HCT116 (cell line): ENCODE results near the gene MORN1. TPM values are rescaled to one million over a fixed set of nuclear protein-coding genes. Genes with fewer than 3 reads are reported as not detected.

Source experiments
- ATAC-seq: fragments of 200-7000 bp; cut with Tn5 transposase; 2 replicates; pipeline ENCODE4 v1.9.1; 2020; ENCODE audit warnings: mild to moderate bottlenecking, moderate library complexity
- BruUV-seq: library from RNA; stranded (reverse); fragments of 400-500 nt; replicated peaks from 2 replicates; lab custom pipeline; 2021; lab: Mats Ljungman, UMichigan
- CTCF ChIA-PET: fragments of 300-600 bp; sonication (Branson Sonifier 250); formaldehyde crosslinking; loops from one replicate; lab custom pipeline; 2021; ENCODE audit warnings: antibody characterized with exemption; lab: Charles Lee
- POLR2A ChIA-PET: fragments of 300-600, 350-600 bp; sonication (Branson Sonifier 250); formaldehyde crosslinking; loops from one replicate; lab custom pipeline; 2021; ENCODE audit warnings: antibody characterized with exemption; lab: Charles Lee
- RAD21 ChIA-PET, 2 experiments: fragments of 300-600 bp; sonication (Branson Sonifier 250); formaldehyde crosslinking; loops; one replicate each; lab custom pipeline; 2023; ENCODE audit warnings: low total read pairs in 2 of 2; ENCODE audit not compliant: uncharacterized antibody in 2 of 2, unreplicated experiment in 2 of 2, low non-redundant PET in 1 of 2; lab: Charles Lee
- DNase-seq: peaks from one replicate; pipeline ENCODE4 v3.0.0-alpha.2; 2010; ENCODE audit warnings: low read depth, low spot score
- H2AFZ ChIP-seq: fragments of 200-600 bp; shearing (Covaris generic), sonication (generic); 2 replicates; pipeline ENCODE4 v1.6.1; 2017; ENCODE audit warnings: low read depth, mixed run types, mixed read lengths, antibody characterized with exemption, low read length; ENCODE audit not compliant: poor library complexity, severe bottlenecking
- H3K27ac ChIP-seq: 2 replicates; pipeline ENCODE4 v1.5.1; 2012; ENCODE audit warnings: low read depth, low read length
- H3K27me3 ChIP-seq: fragments of 200-600 bp; sonication (generic); 2 replicates; pipeline ENCODE4 v1.6.1; 2016; ENCODE audit warnings: mixed run types, low read length, mixed read lengths; ENCODE audit not compliant: insufficient read depth
- H3K36me3 ChIP-seq, 2 experiments: fragments of 200-500 bp in 1 of 2; fragments of 200-600 bp in 1 of 2; sonication (Bioruptor generic) in 1 of 2; sonication (generic) in 1 of 2; 2 replicates each; pipeline versions ENCODE4 v1.5.1 to v1.6.1; 2014 to 2016; ENCODE audit warnings: low read length in 2 of 2, inconsistent platforms in 1 of 2, mixed read lengths in 1 of 2, mixed run types in 1 of 2; ENCODE audit not compliant: insufficient read depth in 2 of 2, control insufficient read depth in 1 of 2
- H3K4me1 ChIP-seq, 2 experiments: fragments of 200-600 bp in 1 of 2; sonication (generic) in 1 of 2; 2 replicates each; pipeline versions ENCODE4 v1.5.1 to v1.6.1; 2012 to 2017; ENCODE audit warnings: low read length in 2 of 2, inconsistent platforms in 1 of 2, mild to moderate bottlenecking in 1 of 2, mixed read lengths in 1 of 2, mixed run types in 1 of 2, moderate library complexity in 1 of 2; ENCODE audit not compliant: insufficient read depth in 2 of 2, control insufficient read depth in 1 of 2
- H3K4me2 ChIP-seq: fragments of 200-600 bp; sonication (generic); 2 replicates; pipeline ENCODE4 v1.6.1; 2017; ENCODE audit warnings: mixed run types, low read length, mixed read lengths
- H3K4me3 ChIP-seq, 2 experiments: fragments of 200-600 bp in 1 of 2; sonication (generic) in 1 of 2; replicated peaks in 1 of 2; 2 replicates each; pipeline ENCODE4 v1.5.1; 2011 to 2016; ENCODE audit warnings: low read length in 2 of 2, control low read depth in 1 of 2, low read depth in 1 of 2, mild to moderate bottlenecking in 1 of 2, mixed read lengths in 1 of 2, mixed run types in 1 of 2
- H3K79me2 ChIP-seq: fragments of 200-600 bp; sonication (generic); 2 replicates; pipeline ENCODE4 v1.6.1; 2017; ENCODE audit warnings: mild to moderate bottlenecking, mixed run types, low read length, moderate library complexity, mixed read lengths; ENCODE audit not compliant: insufficient read depth
- H3K9ac ChIP-seq: fragments of 200-600 bp; sonication (generic); 2 replicates; pipeline ENCODE4 v1.6.1; 2016; ENCODE audit warnings: low read length, mixed read lengths
- H3K9me2 ChIP-seq: fragments of 200-600 bp; sonication (generic), shearing (Covaris generic); 2 replicates; pipeline ENCODE4 v1.6.1; 2017; ENCODE audit warnings: mixed run types, mild to moderate bottlenecking, moderate library complexity; ENCODE audit not compliant: insufficient read depth
- H3K9me3 ChIP-seq, 2 experiments: fragments of 200-500 bp in 1 of 2; fragments of 200-600 bp in 1 of 2; sonication (Bioruptor generic) in 1 of 2; sonication (generic) in 1 of 2; 2 replicates each; pipeline ENCODE4 v1.6.1; 2014 to 2017; ENCODE audit warnings: low read length in 2 of 2, mixed read lengths in 2 of 2, inconsistent platforms in 1 of 2, low read depth in 1 of 2, mild to moderate bottlenecking in 1 of 2, mixed run types in 1 of 2, moderate library complexity in 1 of 2; ENCODE audit not compliant: control insufficient read depth in 1 of 2, insufficient read depth in 1 of 2
- H4K20me1 ChIP-seq: fragments of 200-600 bp; sonication (generic), shearing (Covaris generic); 2 replicates; pipeline ENCODE4 v1.6.1; 2017; ENCODE audit warnings: mixed run types, mild to moderate bottlenecking, moderate library complexity; ENCODE audit not compliant: insufficient read depth
- CBX3 ChIP-seq: IDR thresholded peaks from 2 replicates; pipeline ENCODE4 v1.6.1; 2012; ENCODE audit warnings: low read depth
- POLR2A ChIP-seq: IDR thresholded peaks from 2 replicates; pipeline ENCODE4 v1.7.0; 2011; ENCODE audit warnings: borderline replicate concordance; ENCODE audit not compliant: insufficient read depth, insufficient read length; ENCODE audit errors: extremely low read depth
- SIN3A ChIP-seq: IDR thresholded peaks from 2 replicates; pipeline ENCODE4 v1.6.1; 2012; ENCODE audit warnings: low read depth
- SP1 ChIP-seq: IDR thresholded peaks from 2 replicates; pipeline ENCODE4 v1.6.1; 2012; ENCODE audit warnings: low read depth
- TCF7L2 ChIP-seq: IDR thresholded peaks from 2 replicates; pipeline ENCODE4 v1.7.0; 2011; ENCODE audit warnings: borderline replicate concordance, inconsistent platforms; ENCODE audit not compliant: insufficient read depth, insufficient read length; ENCODE audit errors: extremely low read depth
- intact Hi-C: fragments of 100-400 bp; cut with micrococcal nuclease; formaldehyde crosslinking; loops from 2 replicates; pipeline ENCODE4 v1.10.0; 2022
- total RNA-seq: library from RNA; stranded (reverse); gene quantifications from one replicate; pipeline ENCODE4 v1.2.1, GENCODE V29; 2021; ENCODE audit not compliant: unreplicated experiment
- TF ChIP-seq, protein P1 (sequence below): IDR thresholded peaks from 2 replicates; pipeline ENCODE4 v1.6.1; 2012; ENCODE audit warnings: low read depth

MORN1 gene
- total RNA-seq, 1 experiment from 2014 or later = 21.4 TPM

DNA sequence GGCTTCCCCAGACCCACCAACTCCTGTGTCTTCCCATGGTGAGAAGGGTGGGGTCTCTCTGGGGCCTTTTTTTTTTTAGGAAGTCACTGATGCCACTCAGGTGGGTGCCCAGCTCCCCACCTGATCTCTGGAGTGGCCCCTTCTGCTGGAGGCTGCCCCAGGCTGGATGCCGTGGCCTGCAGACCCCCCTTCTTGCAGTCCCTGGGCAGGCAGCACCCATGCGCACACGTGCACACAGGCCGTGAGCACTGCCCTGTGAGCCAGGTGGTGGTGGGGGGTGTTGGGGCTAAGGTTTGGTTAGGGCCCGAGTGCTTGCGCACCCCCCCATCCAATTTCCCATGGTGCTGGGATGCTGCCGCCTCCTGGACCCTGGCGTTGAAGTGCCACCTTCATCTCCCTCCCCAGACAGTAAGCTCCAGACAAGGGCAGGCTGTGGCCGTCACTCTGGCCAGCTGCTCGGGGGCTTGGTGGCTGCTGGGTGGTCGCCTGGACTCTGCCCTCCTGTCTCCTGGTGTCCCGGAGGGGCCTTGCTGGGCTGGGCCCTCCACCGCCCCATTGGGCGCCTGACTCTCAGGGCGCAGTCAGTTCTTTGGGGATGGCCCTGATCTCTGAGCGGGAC, 112.7 kb downstream of the MORN1 start:
- peaks cover 80% of the 10 kb centered on the region for H3K79me2 ChIP-seq
- H3K27ac ChIP-seq = no peak overlapping the region
- no TSS peak for BruUV-seq
- H3K36me3 ChIP-seq = no peaks in the 10 kb centered on the region; a peak in 1 of 4 replicates
- ChIA-PET POLR2A (no interaction called here), CTCF (no interaction called here), RAD21 (no interaction called here)
- H3K9me2 ChIP-seq = no peaks in the 10 kb centered on the region
- no peak for ATAC-seq
- no peaks in the 10 kb centered on the region for H3K27me3 ChIP-seq
- H3K9me3 ChIP-seq = no peaks in the 10 kb centered on the region
- no peak overlapping the region for H3K9ac ChIP-seq
- no peaks in the 10 kb centered on the region for H3K4me1 ChIP-seq
- no peak overlapping the region for H2AFZ ChIP-seq
- no peaks in the 10 kb centered on the region for H4K20me1 ChIP-seq
- intact Hi-C loops = no loop called here
- H3K4me3 ChIP-seq = no peak overlapping the region
- no peak for DNase-seq
- TF ChIP-seq CBX3 = no peak
- TF ChIP-seq, protein P1, sequence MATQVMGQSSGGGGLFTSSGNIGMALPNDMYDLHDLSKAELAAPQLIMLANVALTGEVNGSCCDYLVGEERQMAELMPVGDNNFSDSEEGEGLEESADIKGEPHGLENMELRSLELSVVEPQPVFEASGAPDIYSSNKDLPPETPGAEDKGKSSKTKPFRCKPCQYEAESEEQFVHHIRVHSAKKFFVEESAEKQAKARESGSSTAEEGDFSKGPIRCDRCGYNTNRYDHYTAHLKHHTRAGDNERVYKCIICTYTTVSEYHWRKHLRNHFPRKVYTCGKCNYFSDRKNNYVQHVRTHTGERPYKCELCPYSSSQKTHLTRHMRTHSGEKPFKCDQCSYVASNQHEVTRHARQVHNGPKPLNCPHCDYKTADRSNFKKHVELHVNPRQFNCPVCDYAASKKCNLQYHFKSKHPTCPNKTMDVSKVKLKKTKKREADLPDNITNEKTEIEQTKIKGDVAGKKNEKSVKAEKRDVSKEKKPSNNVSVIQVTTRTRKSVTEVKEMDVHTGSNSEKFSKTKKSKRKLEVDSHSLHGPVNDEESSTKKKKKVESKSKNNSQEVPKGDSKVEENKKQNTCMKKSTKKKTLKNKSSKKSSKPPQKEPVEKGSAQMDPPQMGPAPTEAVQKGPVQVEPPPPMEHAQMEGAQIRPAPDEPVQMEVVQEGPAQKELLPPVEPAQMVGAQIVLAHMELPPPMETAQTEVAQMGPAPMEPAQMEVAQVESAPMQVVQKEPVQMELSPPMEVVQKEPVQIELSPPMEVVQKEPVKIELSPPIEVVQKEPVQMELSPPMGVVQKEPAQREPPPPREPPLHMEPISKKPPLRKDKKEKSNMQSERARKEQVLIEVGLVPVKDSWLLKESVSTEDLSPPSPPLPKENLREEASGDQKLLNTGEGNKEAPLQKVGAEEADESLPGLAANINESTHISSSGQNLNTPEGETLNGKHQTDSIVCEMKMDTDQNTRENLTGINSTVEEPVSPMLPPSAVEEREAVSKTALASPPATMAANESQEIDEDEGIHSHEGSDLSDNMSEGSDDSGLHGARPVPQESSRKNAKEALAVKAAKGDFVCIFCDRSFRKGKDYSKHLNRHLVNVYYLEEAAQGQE = no peak
- no peak for TF ChIP-seq SIN3A
- no peak for TF ChIP-seq SP1
- TF ChIP-seq POLR2A = no peak
- no peak for TF ChIP-seq TCF7L2
- H3K4me2 ChIP-seq = no peak overlapping the region
